HL-60 (cell line): ENCODE results near the gene ZNF202.

Experiments used
- DNase-seq, 2 experiments: peaks; one replicate each; pipeline ENCODE4 v3.0.0-alpha.2; 2010 to 2020; ENCODE audit warnings: low read depth in 1 of 2, low spot score in 1 of 2
- H3K27ac ChIP-seq: fragments of 250-450 bp; sonication (Bioruptor Pico); replicated peaks from 2 replicates; pipeline ENCODE4 v1.5.1; 2020; ENCODE audit warnings: mild to moderate bottlenecking, moderate library complexity
- H3K27me3 ChIP-seq: fragments of 250-450 bp; sonication (Bioruptor Pico); 2 replicates; pipeline ENCODE4 v1.5.1; 2021; ENCODE audit warnings: mild to moderate bottlenecking, moderate library complexity; ENCODE audit not compliant: insufficient read depth, poor library complexity, severe bottlenecking
- H3K4me3 ChIP-seq: replicated peaks from 2 replicates; pipeline ENCODE4 v1.5.1; 2011; ENCODE audit warnings: mild to moderate bottlenecking, control low read depth, low read length; ENCODE audit not compliant: insufficient read depth
- CTCF ChIP-seq: IDR thresholded peaks from one replicate; pipeline ENCODE4 v1.5.1; 2011; ENCODE audit warnings: low read length, control low read depth, inconsistent platforms; ENCODE audit not compliant: insufficient read depth
- GABPA ChIP-seq: IDR thresholded peaks from 2 replicates; pipeline ENCODE4 v1.6.1; 2012; ENCODE audit warnings: low read depth
- POLR2AphosphoS5 ChIP-seq: IDR thresholded peaks from 2 replicates; pipeline ENCODE4 v1.6.1; 2012; ENCODE audit warnings: low read depth
- REST ChIP-seq: IDR thresholded peaks from 2 replicates; pipeline ENCODE4 v1.6.1; 2012; ENCODE audit warnings: low read depth; ENCODE audit not compliant: insufficient replicate concordance
- SPI1 ChIP-seq: IDR thresholded peaks from 2 replicates; pipeline ENCODE4 v1.6.1; 2012; ENCODE audit warnings: low read depth, mild to moderate bottlenecking, borderline replicate concordance

ZNF202 gene

GRCh38 chr11:123775715-123776549 lies 34.5 kb upstream of the ZNF202 start:
- TF ChIP-seq CTCF (no peak), REST (no peak), GABPA (no peak), POLR2AphosphoS5 (no peak), SPI1 (no peak)
- DNase-seq = no peak
- Histone ChIP-seq H3K4me3 (no peak overlapping the region), H3K27me3 (peaks cover 3% of the 10 kb centered on the region), H3K27ac (no peak overlapping the region)

- no peak for TF ChIP-seq GABPA
- Histone ChIP-seq H3K27ac (no peak overlapping the region), H3K27me3 (peaks cover 3% of the 10 kb centered on the region), H3K4me3 (no peak overlapping the region)
- no peak for DNase-seq
Observed at GRCh38 chr11:123775289-123775688, 33.8 kb upstream of the ZNF202 start.

GRCh38 chr11:123773959-123774358 lies 32.5 kb upstream of the ZNF202 start:
- no peak for TF ChIP-seq REST
- no peak for TF ChIP-seq CTCF
- TF ChIP-seq GABPA = no peak
- no peak for TF ChIP-seq POLR2AphosphoS5
- no peak for TF ChIP-seq SPI1
- H3K27me3 ChIP-seq = peaks cover 3% of the 10 kb centered on the region
- H3K4me3 ChIP-seq = no peak overlapping the region
- DNase-seq = no peak
- no peak overlapping the region for H3K27ac ChIP-seq

GRCh38 chr11:123773026-123773425 lies 31.6 kb upstream of the ZNF202 start:
- TF ChIP-seq SPI1 (no peak), GABPA (no peak), POLR2AphosphoS5 (no peak), CTCF (no peak)
- DNase-seq = no peak
- Histone ChIP-seq H3K4me3 (no peak overlapping the region), H3K27ac (no peak overlapping the region), H3K27me3 (peaks cover 3% of the 10 kb centered on the region)
